PFSK-1 (cell line): ENCODE data around the gene TAF10.

Experiments
- FOXP2 ChIP-seq: optimal IDR thresholded peaks from 2 replicates; pipeline ENCODE3; 2011; ENCODE audit warnings: borderline replicate concordance, control low read depth, inconsistent platforms; ENCODE audit not compliant: insufficient read depth; ENCODE audit errors: extremely low read length, extremely low read depth
- POLR2AphosphoS5 ChIP-seq: IDR thresholded peaks from 2 replicates; pipeline ENCODE4 v1.6.1; 2012; ENCODE audit warnings: low read depth, mild to moderate bottlenecking, control low read depth, low read length, moderate library complexity
- SIN3A ChIP-seq: IDR thresholded peaks from 2 replicates; pipeline ENCODE4 v1.6.1; 2012; ENCODE audit warnings: mild to moderate bottlenecking, low read length, moderate library complexity, borderline replicate concordance; ENCODE audit not compliant: insufficient read depth
- TAF1 ChIP-seq: IDR thresholded peaks from 2 replicates; pipeline ENCODE4 v1.6.1; 2012; ENCODE audit warnings: low read length, control low read depth, borderline replicate concordance; ENCODE audit not compliant: insufficient read depth
- TF ChIP-seq, protein P1 (sequence below), 2 experiments: IDR thresholded peaks; 2 replicates each; pipeline versions ENCODE4 v1.6.1 to v1.8.0; 2011 to 2012; ENCODE audit warnings: low read depth in 2 of 2, low read length in 2 of 2, control low read depth in 1 of 2, inconsistent platforms in 1 of 2, mild to moderate bottlenecking in 1 of 2, moderate library complexity in 1 of 2; ENCODE audit not compliant: insufficient read depth in 1 of 2

TAF10 gene

DNA sequence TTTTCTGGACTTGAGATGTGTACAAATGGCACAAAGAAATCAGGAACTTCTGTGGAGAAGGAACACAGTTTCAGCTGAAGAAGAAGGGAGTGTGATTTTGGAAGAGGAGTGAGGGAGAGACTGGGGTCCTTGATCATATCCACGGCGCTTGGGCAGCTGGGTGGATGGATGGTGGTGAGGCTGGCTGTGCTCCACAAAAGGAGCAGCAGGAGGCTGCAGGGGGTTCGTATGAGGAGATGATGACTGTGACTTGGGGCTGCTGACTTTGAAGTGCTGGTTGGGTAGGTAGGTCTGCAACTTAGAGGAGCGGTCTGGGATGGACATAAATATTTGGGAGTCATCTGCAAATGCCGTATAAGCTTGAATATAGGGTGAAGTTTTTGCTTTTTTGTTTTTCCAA lies 44.9 kb upstream of the TAF10 start:
- TF ChIP-seq FOXP2 (no peak), POLR2AphosphoS5 (no peak), TAF1 (no peak), SIN3A (no peak)
- TF ChIP-seq, protein P1, sequence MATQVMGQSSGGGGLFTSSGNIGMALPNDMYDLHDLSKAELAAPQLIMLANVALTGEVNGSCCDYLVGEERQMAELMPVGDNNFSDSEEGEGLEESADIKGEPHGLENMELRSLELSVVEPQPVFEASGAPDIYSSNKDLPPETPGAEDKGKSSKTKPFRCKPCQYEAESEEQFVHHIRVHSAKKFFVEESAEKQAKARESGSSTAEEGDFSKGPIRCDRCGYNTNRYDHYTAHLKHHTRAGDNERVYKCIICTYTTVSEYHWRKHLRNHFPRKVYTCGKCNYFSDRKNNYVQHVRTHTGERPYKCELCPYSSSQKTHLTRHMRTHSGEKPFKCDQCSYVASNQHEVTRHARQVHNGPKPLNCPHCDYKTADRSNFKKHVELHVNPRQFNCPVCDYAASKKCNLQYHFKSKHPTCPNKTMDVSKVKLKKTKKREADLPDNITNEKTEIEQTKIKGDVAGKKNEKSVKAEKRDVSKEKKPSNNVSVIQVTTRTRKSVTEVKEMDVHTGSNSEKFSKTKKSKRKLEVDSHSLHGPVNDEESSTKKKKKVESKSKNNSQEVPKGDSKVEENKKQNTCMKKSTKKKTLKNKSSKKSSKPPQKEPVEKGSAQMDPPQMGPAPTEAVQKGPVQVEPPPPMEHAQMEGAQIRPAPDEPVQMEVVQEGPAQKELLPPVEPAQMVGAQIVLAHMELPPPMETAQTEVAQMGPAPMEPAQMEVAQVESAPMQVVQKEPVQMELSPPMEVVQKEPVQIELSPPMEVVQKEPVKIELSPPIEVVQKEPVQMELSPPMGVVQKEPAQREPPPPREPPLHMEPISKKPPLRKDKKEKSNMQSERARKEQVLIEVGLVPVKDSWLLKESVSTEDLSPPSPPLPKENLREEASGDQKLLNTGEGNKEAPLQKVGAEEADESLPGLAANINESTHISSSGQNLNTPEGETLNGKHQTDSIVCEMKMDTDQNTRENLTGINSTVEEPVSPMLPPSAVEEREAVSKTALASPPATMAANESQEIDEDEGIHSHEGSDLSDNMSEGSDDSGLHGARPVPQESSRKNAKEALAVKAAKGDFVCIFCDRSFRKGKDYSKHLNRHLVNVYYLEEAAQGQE (IDR thresholded peaks at IDR 0.05; ENCODE audit: insufficient read depth in 1 of 2, low read depth in 2 of 2, low read length in 2 of 2), result no peak

DNA sequence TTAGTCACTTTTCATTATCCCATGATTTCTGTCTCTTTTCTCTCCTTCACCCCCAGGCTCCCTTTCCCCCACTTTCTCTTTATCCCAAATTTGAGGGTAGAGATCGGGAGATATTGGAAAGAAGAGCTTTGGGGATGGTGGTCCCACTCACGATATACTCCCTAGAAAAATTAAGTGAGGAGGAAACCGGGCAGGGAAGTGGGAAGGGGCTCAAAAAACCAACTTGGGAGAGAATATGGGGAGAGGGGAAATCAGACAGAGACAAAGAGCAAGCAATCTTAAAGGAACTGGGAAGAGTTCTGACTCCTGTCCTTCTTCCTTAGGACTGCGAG lies 44.5 kb upstream of the TAF10 start:
- no peak for TF ChIP-seq SIN3A
- TF ChIP-seq, protein P1 (IDR thresholded peaks at IDR 0.05; ENCODE audit: insufficient read depth in 1 of 2, low read depth in 2 of 2, low read length in 2 of 2), result no peak

DNA sequence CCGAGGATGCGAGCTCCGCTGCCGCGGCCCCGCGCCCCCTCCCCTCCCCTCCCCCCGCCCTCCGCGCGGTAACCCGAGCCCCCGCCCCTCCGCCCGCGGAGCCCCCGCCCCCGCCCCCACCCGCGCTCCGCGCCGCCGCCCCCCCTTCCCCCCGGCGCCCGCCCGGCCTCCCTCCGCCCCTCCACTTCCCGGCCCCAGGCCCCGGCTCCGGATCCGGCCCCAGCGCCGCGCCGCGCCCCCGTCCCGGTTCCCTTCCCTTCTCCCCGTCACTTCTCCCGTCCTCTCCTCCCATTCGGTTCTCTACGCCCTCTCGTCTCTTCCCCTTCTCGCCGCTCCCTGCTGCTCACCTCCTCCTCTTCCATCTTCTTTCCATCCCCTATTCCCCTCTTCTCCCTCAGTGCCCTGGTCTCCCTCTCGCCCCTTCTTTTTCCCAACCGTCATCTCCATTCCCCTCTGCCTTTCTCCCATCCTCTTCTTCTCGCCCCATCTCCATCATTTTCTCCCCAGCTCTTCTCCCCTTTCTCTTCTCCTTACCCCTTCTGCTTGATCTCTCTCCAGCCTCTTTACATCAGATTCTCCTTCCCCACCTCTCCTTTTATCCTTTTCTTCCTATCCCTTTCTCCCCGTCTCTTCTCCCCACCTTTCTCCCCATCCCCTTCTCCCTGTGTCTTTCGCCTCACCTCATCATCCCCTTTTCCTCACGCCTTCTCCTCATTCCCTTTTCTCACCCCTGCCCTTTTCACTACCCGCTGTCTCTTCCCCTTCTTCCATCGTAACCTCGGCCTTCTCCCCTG lies 44.0 kb upstream of the TAF10 start, which contains the start of gene DCHS1:
Gene DCHS1 (minus strand): TSS at position 20 of the 794 bp plus-strand sequence. CDS start 14,196 bp downstream, outside the sequence.
- no peak for TF ChIP-seq FOXP2

DNA sequence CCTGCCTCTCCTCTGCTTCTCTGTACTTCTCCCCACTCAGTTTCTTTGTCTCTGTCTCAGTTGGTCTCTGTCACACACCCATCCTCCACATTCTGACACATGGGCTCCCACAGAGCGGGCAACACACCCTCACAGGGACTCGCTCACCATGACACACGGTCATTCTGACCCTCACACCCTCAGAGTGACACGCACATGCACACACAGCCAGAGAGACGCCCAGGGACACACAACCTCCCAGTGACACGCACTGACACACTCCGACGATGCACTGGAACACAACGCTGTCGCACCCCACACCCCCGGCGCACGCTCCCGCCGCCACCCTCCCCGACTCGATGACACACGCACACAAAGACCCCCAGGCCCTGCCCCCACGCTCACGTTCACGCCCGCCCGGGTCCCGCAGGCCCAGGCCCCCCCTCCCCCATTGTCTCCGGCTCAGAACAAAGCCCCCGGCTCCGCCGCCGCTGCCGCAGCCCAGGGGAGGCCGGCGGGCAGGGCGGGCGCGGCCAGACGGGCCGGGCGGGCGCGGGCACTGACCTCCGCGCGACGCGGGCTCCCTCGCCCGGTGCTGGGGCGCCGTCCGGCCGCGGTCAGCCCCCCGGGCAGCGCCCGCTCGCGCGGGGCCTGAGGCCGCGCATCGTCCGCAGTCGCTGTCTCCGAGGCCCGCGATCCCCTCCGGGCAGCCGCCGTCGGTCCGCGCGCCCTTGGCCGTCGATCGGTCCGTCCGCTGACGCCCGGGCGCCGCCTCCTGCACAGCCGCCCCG lies 43.2 kb upstream of the TAF10 start:
- TF ChIP-seq SIN3A (no peak), FOXP2 (no peak), TAF1 (no peak), POLR2AphosphoS5 (no peak)
- TF ChIP-seq, protein P1 (IDR thresholded peaks at IDR 0.05; ENCODE audit: insufficient read depth in 1 of 2, low read depth in 2 of 2, low read length in 2 of 2), result no peak

DNA sequence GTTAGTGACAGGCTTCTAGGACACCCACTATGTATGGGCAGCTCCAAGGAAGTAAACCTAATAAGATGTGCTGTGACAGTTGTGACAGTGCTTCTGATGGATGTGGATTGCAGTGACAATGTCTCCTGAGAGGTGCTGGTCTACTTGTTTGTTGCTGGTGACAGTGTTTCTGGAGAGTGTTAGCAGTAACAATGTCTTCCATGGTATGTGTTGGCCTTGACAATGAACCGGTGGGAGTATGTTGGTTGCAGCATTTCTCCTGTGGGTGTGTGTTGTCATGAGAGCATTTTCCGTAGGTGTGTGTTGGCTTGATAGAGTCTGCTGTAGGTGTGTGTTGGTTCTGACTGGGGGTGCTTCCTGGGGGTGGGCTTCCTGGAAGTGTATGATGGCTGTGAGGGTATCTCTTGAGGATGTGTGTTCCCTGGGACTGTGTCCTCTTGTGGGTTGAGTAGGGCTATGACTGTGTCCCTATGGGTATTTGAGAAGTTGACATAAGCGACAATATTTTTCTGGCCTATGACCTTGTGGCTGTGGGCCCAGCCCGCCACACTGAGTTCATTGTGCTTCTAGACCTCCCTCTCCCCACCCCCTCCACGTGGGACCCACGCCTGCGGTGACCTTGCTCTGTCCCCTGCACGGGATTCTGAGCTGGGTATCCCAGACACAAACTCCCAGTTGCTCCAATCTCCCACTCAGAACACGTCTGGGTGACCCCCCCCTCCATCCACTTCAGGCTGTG lies 42.4 kb upstream of the TAF10 start:
- TF ChIP-seq POLR2AphosphoS5 (no peak), TAF1 (no peak), SIN3A (no peak), FOXP2 (no peak)
- TF ChIP-seq, protein P1 (IDR thresholded peaks at IDR 0.05; ENCODE audit: insufficient read depth in 1 of 2, low read depth in 2 of 2, low read length in 2 of 2), result no peak
